NCI-H345 treated with DMSO at 0.1 percent for 48 hours (cell line): ENCODE measurements around the gene AOPEP.
"Not testable (repeated sequence)": the region's sequence is repeated elsewhere in the genome, so short reads cannot be mapped to it uniquely, and the experiment has no call there.

Experiments
- DNase-seq: peaks from one replicate; lab custom pipeline; 2025; ENCODE audit not compliant: unreplicated experiment; lab: John Stamatoyannopoulos, UW

AOPEP gene

GRCh38 chr9:94813379-94813778, 86.9 kb downstream of the AOPEP start:
- no peak for DNase-seq

GRCh38 chr9:94817291-94818177, 91.0 kb downstream of the AOPEP start:
- DNase-seq, result no peak

- no peak for DNase-seq
Measured at GRCh38 chr9:94818178-94818541, 91.7 kb downstream of the AOPEP start.

DNA sequence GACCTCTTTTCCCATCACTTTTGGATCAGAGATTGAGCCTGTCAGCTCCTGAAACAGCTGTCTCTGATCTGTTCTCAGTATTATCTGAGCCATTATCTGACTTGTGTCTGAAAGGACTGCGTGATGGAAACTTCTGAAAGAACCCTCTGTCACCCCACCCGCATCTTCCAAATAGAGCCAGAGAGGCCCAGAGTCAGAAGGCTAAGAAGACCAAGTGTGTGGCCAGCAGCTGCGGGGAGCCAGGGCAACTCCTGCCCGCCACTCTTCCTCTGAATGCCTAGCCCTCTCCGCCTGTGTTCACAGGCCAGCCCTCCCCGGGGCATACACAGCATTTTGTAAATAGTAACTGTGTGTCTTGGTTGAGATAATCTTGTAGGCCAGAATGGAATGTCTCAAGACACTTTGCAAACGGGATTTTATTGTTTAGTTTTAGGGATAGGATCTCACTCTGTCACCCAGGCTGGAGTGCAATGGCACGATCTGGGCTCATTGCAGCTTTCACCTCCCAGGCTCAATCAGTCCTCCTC, 92.7 kb downstream of the AOPEP start:
- DNase-seq, result no peak

DNA sequence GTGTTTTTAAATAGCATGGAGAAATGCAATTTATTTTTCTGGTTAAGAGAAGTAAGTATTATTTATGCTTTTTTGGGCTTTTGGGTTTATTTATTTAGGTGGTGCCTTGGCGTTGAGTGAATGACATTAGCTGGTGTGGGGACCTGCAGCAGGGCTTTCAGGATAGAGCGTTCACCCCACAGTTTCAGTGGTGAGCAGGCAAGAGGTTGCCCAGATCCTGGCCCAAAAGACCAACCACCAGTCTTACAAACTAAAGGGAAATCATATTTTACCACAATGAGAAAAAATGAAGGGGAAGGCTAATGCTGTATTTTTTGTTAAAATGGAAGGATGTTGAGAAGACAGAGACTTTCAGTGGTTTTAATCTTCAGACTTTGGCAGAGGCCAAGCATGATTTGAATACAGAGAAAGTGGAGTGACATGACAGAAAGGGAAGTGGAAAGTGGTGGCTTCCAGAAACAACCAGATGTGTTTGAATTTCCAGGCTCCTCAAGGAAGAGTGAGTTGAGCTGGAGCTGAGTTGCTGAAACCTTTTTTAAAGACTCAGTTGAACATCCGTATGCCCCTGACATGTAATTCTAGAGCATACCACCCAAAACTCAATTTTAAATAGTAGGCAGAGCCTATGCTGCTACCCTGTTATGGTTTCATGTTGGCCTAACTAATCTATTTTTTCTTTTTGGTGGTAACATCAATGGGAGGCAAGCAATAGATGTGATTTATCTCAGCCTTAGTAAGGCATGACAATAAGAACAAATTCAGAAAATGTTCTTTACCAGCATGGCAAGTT, 94.8 kb downstream of the AOPEP start:
- no peak for DNase-seq

GRCh38 chr9:94822273-94822672, 95.8 kb downstream of the AOPEP start:
- no peak for DNase-seq

GRCh38 chr9:94823710-94824109, 97.2 kb downstream of the AOPEP start:
- no peak for DNase-seq

GRCh38 chr9:94824411-94824810, 97.9 kb downstream of the AOPEP start:
- DNase-seq, result no peak

DNA sequence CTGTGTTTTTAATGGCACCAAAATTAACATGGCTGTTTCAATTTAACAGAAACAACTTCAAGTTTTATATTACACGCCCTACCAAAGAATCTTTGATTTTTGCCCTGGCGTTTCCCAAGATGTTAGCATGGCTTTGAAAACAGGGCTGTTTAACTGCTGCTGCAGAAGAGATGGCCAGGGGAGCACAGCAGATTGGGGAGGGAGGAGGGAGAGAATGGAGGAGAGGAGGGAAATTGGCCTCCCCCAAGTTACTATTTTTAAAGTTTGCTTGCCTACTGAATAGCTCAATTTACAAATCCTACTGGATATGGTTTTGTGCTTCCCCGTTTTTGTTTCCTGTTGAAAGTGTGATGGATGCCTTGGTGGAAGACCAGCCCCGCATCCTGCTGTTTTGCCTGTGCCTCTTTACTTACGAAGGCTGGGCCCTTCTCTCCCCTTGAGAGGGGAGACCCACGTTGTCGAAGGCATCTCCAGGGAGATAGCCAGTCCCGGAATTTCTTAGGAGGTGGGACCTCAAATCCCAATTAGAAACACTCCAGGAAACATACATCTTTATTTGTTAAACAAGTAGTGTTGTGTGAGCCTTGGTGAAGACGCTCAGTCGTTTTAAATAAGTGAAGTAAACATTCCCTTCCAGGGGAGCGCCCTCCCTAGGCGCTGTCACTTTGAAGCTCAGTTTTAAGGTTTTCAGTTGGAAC, 98.6 kb downstream of the AOPEP start:
- DNase-seq, result no peak

DNA sequence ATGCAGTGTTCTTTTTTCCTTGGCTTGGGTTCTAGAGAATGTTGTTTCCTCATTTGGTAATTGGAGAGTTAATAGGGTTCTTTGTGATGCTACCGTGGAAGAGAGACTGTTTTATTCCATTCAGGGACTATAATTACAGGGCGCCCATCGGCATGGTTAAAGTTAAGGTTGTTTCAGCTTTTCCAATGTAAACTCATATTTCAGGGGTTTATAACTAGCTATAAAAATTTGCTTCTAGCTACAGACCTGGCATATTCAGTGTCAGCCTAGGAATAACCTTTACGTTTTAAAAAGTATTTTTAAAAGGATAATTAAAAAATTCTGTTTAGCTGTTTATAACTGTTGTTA, 99.1 kb downstream of the AOPEP start:
- no peak for DNase-seq

- no peak for DNase-seq
Measured at GRCh38 chr9:94826044-94826443, 99.5 kb downstream of the AOPEP start.

DNA sequence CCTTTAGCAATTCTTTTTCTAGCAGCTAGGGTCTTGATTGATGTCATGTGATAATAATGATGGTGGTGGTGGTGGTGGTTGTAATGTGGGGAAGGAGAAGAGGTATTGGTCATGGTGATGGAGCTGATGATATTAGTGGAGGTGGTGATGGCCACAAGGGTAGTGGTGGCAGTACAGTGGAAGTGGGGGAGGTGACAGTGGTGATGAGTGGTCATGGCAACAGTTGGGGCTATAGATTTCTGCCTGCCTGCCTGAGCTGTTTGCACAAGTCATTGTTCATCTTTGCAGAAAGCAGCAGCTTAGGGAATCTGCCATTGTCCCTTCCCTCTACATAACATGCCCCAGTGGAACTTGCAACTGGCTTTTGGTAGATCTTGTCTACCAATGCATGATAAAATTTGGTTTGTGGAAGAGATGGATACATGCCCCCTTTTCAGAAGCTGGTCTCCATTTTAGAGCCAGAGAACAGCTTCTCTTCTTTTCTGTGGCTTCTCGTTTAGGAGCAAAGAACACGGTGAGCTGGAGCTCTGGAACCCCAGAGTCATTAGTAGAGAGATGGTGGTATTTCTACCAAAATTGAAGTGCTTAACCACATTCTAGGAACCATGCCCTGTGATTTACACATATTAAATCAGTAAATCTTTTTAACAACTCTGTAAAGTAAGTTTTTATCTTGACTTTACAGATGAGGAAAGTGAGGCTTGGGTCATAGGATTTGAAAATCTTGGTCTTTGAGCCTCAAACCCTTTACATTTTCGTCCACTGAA, 100.3 kb downstream of the AOPEP start:
- no peak for DNase-seq

DNA sequence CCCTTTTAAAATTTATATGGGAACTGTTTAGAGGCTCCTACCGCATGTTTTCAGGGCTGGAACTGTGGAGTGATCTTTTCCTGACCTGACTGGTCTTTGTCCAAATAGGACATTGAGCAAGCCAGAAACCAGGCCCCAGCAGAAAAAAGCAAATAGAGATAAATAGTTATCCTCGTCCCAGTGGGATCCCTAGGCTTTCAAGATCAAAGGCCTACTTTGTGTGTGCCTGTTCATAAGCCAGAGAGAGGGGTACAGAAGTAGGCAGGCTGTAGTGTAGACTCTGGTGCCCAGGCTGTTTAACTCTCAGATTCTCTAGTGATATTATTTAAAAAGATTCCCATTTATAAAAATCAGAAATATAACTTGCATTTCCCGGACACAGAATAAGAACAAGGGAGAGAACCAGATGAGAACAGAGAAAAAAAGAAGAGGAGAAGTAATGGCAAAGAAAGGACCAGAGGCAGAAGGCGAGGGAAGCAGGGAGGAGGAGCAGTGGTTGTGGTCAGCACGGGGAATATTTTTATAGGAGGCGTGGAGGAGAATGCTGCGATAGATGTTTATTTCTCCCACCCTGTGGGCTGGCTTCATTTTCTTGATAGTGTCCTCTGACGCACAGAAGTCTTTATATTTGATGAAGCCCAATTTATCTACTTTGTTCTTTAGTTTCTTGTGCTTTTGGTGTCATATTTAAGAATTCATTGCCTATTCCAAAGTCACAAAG, 101.2 kb downstream of the AOPEP start:
- DNase-seq, result no peak

- no peak for DNase-seq
Measured at GRCh38 chr9:94829380-94830070, 103.0 kb downstream of the AOPEP start.

DNA sequence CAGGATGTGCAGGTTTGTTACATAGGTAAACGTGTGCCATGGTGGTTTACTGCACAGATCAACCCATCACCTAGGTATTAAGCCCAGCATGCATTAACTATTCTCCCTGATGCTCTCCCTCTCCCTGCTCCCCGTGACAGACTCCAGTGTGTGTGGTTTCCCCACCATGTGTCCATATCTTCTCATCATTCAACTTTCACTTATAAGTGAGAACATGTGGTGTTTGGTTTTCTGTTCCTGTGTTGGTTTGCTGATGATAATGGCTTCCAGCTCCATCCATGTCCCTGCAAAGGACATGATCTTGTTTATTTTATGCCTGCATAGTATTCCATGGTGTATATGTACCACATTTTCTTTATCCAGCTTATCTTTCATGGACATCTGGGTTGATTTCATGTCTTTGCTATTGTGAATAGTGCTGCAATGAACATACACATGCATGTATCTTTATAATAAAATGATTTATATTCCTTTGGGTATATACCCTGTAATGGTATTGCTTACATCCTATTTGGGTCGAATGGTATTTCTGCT, 103.6 kb downstream of the AOPEP start:
- not testable (repeated sequence) for DNase-seq

DNA sequence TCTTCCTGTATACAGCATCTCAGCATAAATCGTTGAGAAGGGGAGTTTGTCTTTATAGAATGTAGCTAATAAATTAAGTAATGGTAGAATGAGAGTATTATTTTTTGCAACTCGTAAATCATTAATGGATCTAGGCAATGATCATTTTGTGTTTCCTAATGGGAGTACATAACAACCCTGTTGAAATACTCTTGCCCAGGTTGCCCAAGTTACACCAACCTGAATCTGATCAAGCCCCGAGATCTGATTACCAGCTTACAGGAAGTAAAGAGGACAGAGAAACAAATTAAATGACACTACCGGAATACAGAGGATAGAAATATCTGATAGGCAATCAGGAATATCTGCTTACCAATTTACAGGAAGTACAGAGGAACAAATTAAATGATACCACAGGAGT, 107.3 kb downstream of the AOPEP start:
- DNase-seq, result no peak

DNA sequence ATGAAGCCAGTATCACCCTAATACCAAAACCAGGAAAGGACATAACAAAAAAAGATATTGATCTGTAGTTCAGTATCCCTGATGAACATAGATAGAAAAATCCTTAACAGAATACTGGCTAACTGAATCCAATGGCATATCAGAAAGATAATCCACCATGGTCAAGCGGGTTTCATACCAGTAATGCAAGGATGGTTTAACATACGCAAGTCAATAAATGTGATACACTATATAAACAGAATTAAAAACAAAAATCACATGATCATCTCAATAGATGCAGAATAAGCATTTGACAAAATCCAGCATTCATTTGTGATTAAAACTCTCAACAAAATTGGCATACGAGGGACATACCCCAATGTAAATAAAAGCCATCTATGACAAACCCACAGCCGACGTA, 110.9 kb downstream of the AOPEP start:
- DNase-seq, result no peak

GRCh38 chr9:94839398-94839797, 112.9 kb downstream of the AOPEP start:
- no peak for DNase-seq

DNA sequence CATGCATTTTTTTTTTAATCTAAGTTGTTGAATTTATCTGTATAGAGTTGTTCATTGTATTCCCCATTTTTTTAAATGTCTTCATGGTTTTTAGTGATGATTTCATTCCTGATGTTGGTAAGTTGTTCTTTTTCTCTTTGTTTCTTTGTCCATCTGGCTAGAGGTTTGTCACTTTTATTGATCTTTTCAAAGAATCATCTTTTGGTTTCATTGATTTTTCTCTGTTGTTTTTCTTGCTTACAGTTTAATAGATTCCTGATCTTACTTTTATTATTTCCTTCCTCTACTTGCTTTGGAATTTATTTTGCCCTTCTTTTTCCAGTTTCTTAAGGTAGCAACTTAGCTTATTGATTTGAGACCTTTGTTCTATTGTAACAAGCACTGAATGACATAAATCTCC, 114.2 kb downstream of the AOPEP start:
- DNase-seq, result no peak
